Common myeloid progenitor, CD34-positive (primary cell): ENCODE data around the gene GUCA1A.
A peak's percentile ranks its signal among the peaks of the same experiment; 100 is the strongest.

Experiments
- CTCF ChIA-PET: fragments of 350-600 bp; sonication (Branson Sonifier 250); formaldehyde crosslinking; loops from one replicate; lab custom pipeline; 2021; ENCODE audit warnings: antibody characterized with exemption; lab: Charles Lee
- POLR2A ChIA-PET: fragments of 350-600 bp; sonication (Branson Sonifier 250); formaldehyde crosslinking; loops from one replicate; lab custom pipeline; 2021; ENCODE audit warnings: antibody characterized with exemption; lab: Charles Lee
- DNase-seq, 3 donors: peaks; one replicate each; pipeline versions ENCODE4 v3.0.0 to v3.0.0-alpha.2; 2013
- H3K27ac ChIP-seq, 2 experiments: 1 replicate in 1 of 2; 2 replicates in 1 of 2; pipeline ENCODE4 v1.7.0; 2013; ENCODE audit warnings: inconsistent platforms in 2 of 2, low read length in 2 of 2, mild to moderate bottlenecking in 2 of 2, low read depth in 1 of 2, moderate library complexity in 1 of 2; ENCODE audit not compliant: severe bottlenecking in 2 of 2, insufficient read depth in 1 of 2, poor library complexity in 1 of 2
- H3K27me3 ChIP-seq, 5 experiments: replicated peaks in 2 of 5; 1 replicate in 3 of 5; 2 replicates in 2 of 5; pipeline versions ENCODE4 v1.6.1 to v1.7.0; 2013; ENCODE audit warnings: low read length in 4 of 5, mild to moderate bottlenecking in 2 of 5, moderate library complexity in 2 of 5, inconsistent platforms in 1 of 5; ENCODE audit not compliant: insufficient read depth in 5 of 5, control insufficient read depth in 4 of 5
- H3K36me3 ChIP-seq, 4 experiments: 1 replicate in 2 of 4; 2 replicates in 2 of 4; pipeline versions ENCODE4 v1.6.1 to v1.7.0; 2013; ENCODE audit warnings: low read length in 3 of 4, control low read depth in 1 of 4, mild to moderate bottlenecking in 1 of 4; ENCODE audit not compliant: control insufficient read depth in 4 of 4, insufficient read depth in 4 of 4
- H3K4me1 ChIP-seq, 4 experiments: 1 replicate in 3 of 4; 2 replicates in 1 of 4; pipeline versions ENCODE4 v1.6.1 to v1.7.1; 2013; ENCODE audit warnings: low read length in 3 of 4, mild to moderate bottlenecking in 3 of 4, control low read depth in 1 of 4, inconsistent platforms in 1 of 4, moderate library complexity in 1 of 4; ENCODE audit not compliant: control insufficient read depth in 4 of 4, insufficient read depth in 4 of 4; ENCODE audit errors: control extremely low read depth in 1 of 4
- H3K4me3 ChIP-seq, 7 experiments: 1 replicate in 4 of 7; 2 replicates in 3 of 7; pipeline versions ENCODE4 v1.5.1 to v1.7.0; 2013; ENCODE audit warnings: mild to moderate bottlenecking in 7 of 7, low read length in 6 of 7, moderate library complexity in 6 of 7, inconsistent platforms in 2 of 7, low read depth in 2 of 7, control low read depth in 1 of 7; ENCODE audit not compliant: insufficient read depth in 4 of 7, control insufficient read depth in 1 of 7; ENCODE audit errors: extremely low read depth in 1 of 7
- H3K9me3 ChIP-seq, 5 experiments: 1 replicate in 4 of 5; 2 replicates in 1 of 5; pipeline versions ENCODE4 v1.6.1 to v1.7.1; 2013; ENCODE audit warnings: low read length in 4 of 5, mild to moderate bottlenecking in 2 of 5, inconsistent platforms in 1 of 5, low read depth in 1 of 5, moderate library complexity in 1 of 5; ENCODE audit not compliant: control insufficient read depth in 4 of 5, insufficient read depth in 2 of 5; ENCODE audit errors: control extremely low read depth in 1 of 5
- WGBS: methylation state at CpG from one replicate; pipeline ENCODE4 v1.1.5; 2013; ENCODE audit not compliant: insufficient coverage; 5-methylcytosine and 5-hydroxymethylcytosine counted together

GUCA1A gene

DNA sequence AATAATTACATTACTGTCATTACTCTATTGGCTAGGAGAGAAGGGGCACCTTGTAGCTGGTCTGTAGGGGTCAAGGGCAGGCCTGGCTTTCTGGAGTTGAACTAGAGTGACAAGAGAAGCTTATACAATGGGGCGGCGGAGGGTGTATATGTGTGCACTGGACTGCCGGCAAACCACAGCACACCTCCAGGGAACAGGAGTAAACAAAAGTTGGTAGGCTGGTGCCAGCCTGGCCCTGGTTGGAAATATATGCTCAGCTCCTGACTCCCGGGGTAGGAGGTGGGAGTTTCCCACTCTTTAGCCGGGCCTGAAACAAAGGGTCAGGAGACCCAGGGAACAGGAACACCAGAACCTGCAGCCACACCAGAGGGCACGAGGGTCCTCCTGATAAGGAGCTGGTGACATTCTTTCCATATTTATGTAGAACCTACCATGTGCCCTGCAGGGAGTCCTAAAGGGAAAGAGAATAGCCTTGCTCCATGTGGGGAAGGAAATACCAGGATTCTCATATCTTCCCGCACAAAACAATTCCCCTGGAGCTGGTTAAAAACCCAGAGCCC, 35.9 kb upstream of the GUCA1A start:
- Histone ChIP-seq H3K36me3 (no peaks in the 10 kb centered on the region), H3K27ac (peak overlapping the region in 1 of 2 experiments; percentile 62), H3K27me3 (peaks cover 0 to 9% (median 6%) of the 10 kb centered on the region in 5 experiments), H3K4me3 (peak overlapping the region in 3 of 7 experiments; percentile 42 to 71 (median 45)), H3K9me3 (no peaks in the 10 kb centered on the region), H3K4me1 (peaks cover 0 to 33% (median 26%) of the 10 kb centered on the region in 4 experiments)
- no peak for DNase-seq
- ChIA-PET CTCF (interaction anchor here (0.9 to 3.9 kb wide), 19 partner anchors 9 to 350 kb away, joined by 3 to 23 read pairs (median 4); partner anchors contain the start of gene TOMM6), POLR2A (interaction anchor here (0.8 kb wide), 1 partner anchor 10 kb away, joined by 3 read pairs; no protein-coding TSS in a partner anchor)
- 97% methylated on average over 6 of the region's 7 CpGs for WGBS

DNA sequence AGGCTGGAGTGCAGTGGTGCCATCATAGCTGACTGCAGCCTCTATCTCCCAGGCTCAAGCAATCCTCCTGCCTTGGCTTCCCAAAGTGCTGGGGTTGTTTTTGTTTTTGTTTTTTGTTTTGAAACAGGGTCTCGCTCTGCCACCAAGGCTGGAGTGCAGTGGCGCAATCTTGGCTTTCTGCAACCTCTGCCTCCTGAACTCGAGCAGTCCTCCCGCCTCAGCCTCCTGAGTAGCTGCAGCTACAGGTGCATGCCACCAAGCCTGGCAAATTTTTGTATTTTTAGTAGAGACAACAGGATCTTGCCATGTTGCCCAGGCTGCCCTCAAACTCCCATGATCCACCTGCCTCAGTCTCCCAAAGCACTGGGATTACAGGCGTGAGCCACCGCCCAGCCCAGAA, 35.0 kb upstream of the GUCA1A start:
- Histone ChIP-seq H3K27ac (no peak overlapping the region), H3K36me3 (no peaks in the 10 kb centered on the region), H3K4me3 (no peak overlapping the region), H3K4me1 (peaks cover 0 to 40% (median 33%) of the 10 kb centered on the region in 4 experiments), H3K27me3 (peaks cover 0 to 18% (median 10%) of the 10 kb centered on the region in 5 experiments), H3K9me3 (no peaks in the 10 kb centered on the region)
- POLR2A ChIA-PET = interaction anchor here (0.6 kb wide), 1 partner anchor 1229 kb away, joined by 3 read pairs; no protein-coding TSS in a partner anchor
- CTCF ChIA-PET = interaction anchor here (1.5 to 3.9 kb wide), 6 partner anchors 9 to 34 kb away, joined by 6 to 23 read pairs (median 7); no protein-coding TSS in a partner anchor
- 98% methylated on average over 6 of the region's 6 CpGs for WGBS
- no peak for DNase-seq

DNA sequence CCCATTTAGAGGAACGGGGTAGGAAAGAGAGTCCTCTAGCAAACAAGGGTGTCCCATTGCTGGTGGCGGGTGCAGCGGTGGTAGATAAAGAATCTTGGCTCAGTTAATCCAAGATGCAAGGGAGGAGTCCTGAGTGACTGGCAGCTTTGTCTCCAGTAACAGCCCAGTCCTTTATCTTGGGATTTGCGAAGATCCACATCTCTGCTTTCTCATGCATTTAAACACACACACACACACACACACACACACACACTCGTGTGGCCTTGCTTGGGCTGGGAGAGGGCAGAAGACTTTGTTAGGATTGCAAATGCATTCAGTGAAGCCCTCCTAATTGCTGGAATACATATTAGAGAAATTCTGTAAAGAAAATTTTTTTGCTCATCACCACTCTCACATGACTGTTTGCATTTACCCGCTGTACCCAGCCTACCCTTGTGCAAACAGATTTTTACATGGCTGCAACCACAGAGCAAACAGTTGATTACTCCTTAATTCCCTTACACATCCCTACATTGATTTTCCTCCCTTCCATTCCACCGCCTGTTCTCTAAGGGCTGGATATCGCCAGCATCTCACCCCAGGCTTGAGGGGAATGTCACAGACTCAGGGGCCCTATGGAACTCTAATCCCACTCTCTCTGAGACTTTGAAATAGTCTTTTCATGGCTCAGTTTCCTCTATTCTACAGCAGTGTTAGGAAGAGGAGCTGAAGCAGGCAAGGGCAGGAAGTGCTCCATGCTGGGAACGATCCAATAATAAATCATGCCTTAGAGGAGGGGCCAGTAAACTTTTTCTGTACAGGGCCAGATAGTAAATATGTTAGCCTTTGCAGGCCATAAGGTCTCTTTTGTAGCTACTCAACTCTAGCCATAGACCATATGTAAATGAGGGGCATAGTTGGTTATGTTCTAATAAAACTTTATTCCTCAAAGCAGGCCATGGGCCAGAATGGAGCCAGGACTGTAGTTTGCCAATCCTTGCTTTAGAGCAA, 34.2 kb upstream of the GUCA1A start:
- Histone ChIP-seq H3K27me3 (peaks cover 0 to 24% (median 13%) of the 10 kb centered on the region in 5 experiments), H3K4me1 (peaks cover 0 to 40% (median 33%) of the 10 kb centered on the region in 4 experiments), H3K4me3 (no peak overlapping the region), H3K36me3 (no peaks in the 10 kb centered on the region), H3K9me3 (no peaks in the 10 kb centered on the region), H3K27ac (no peak overlapping the region)
- CTCF ChIA-PET = interaction anchor here (0.9 to 3.9 kb wide), 4 partner anchors 9 to 43 kb away, joined by 3 to 23 read pairs (median 5); no protein-coding TSS in a partner anchor
- no peak for DNase-seq
- POLR2A ChIA-PET = interaction anchor here (0.6 kb wide), 2 partner anchors 731 to 1229 kb away, joined by 3 read pairs; no protein-coding TSS in a partner anchor
- 94% methylated on average over 5 of the region's 9 CpGs for WGBS

DNA sequence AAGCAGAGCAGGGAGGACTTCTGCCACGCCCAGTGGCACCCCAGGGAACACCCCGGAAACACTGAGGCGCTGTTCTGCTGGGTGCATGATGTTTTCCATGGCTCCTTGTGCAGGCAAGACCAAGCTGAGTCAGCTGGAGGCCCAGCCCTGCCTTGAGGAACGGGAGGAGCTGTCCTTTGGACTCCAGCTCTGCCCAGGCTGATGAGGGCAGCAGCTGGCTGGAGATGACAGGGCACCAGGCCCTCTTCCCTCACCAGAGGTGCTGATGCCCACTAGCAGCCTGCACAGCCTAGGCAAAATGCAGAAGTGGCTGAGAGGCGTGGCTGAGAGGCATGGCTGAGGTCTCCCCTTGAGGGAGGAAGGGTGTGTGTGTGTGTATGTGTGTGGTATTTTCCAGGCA, 33.1 kb upstream of the GUCA1A start:
- CTCF ChIA-PET = interaction anchor here (0.9 to 3.9 kb wide), 4 partner anchors 8 to 44 kb away, joined by 3 to 23 read pairs (median 5); no protein-coding TSS in a partner anchor

DNA sequence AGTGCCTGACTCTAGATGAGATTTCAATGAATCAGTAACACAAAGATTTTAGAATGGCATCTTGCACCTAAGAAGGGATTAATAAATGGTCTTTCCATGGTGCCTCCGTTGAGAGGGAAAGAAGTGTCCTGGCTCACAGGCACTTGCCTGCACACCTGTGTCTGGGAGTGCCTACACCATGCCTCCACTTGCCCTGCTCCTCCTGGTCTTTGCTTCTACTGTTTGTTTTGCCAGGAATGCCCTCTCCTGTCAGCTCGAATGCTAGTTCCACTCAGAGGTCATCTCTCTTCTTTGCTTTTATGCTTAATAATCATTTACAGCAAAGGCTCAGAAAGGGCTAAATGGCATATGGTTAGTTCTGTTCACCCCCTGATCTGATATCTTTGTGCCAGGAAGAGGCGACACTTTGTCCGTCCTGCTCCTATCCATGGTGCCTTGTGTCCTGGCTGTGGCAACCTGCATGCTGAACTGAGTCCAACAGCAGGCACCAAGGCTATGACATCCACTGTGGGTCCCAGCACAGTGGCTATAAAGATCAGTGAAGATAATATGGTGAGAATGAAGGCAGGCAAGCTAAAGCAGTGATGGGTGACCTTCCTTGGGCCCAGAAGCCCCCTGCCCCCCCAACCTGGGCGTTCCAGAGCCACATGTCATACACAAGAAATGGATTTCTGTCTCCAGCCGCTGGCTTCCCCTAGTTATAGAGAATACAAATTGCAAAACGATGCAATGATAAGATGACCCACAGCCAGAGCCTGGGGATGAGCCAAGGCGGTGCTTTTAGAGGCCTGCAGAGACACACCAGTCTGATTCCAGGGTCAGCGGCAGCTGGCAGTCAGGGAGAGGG, 32.2 kb upstream of the GUCA1A start:
- H3K27ac ChIP-seq = no peak overlapping the region
- H3K4me1 ChIP-seq = peaks cover 0 to 40% (median 33%) of the 10 kb centered on the region in 4 experiments
- no peaks in the 10 kb centered on the region for H3K9me3 ChIP-seq
- no peak for DNase-seq
- no peaks in the 10 kb centered on the region for H3K36me3 ChIP-seq
- H3K4me3 ChIP-seq = no peak overlapping the region
- CTCF ChIA-PET = no interaction called here
- H3K27me3 ChIP-seq = peaks cover 0 to 26% (median 11%) of the 10 kb centered on the region in 5 experiments
- POLR2A ChIA-PET = no interaction called here
- WGBS = 94% methylated on average over 8 of the region's 9 CpGs

More for the DNA sequence above, 33.1 kb upstream of the GUCA1A start:
- DNase-seq = peak; percentile 69 to 86 (median 84)
- peaks cover 0 to 40% (median 33%) of the 10 kb centered on the region in 4 experiments for H3K4me1 ChIP-seq
- H3K27me3 ChIP-seq = peaks cover 0 to 26% (median 11%) of the 10 kb centered on the region in 5 experiments
- no peaks in the 10 kb centered on the region for H3K9me3 ChIP-seq
- no peak overlapping the region for H3K4me3 ChIP-seq
- POLR2A ChIA-PET = no interaction called here
- no peaks in the 10 kb centered on the region for H3K36me3 ChIP-seq
- 62% methylated on average over 5 of the region's 5 CpGs for WGBS
- no peak overlapping the region for H3K27ac ChIP-seq

DNA sequence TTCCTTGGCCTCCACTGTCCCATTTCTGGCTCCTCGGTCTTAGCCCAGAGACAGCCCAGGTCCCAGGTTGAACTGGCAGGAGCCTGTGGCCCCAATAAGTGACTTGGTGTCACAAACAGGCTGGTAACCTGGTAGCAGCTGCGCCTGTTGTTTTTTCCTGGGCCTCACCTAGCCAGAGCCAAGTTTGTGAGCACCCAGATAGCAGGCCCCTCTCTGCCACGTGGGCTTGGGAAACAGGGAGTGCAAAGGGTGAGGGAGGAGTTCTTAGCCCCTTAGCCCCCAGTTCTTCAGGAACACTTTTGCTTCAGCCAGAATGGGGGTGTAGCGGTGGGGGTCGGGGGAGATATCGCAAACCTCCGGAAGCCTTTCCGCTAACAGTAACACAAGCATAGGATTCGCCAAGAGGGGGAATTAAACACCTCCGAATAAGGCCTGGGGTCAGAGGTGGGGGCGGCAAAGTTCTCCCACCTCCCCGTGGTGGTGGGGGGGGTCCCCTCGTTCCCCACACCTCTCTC, 31.5 kb upstream of the GUCA1A start:
- 67% methylated on average over 6 of the region's 13 CpGs for WGBS
- Histone ChIP-seq H3K27ac (no peak overlapping the region), H3K4me1 (peaks cover 0 to 34% (median 29%) of the 10 kb centered on the region in 4 experiments), H3K4me3 (peak overlapping the region in 5 of 7 experiments; percentile 47 to 79 (median 68)), H3K9me3 (no peaks in the 10 kb centered on the region), H3K27me3 (peaks cover 0 to 26% (median 11%) of the 10 kb centered on the region in 5 experiments), H3K36me3 (no peaks in the 10 kb centered on the region)
- ChIA-PET CTCF (no interaction called here), POLR2A (no interaction called here)
- DNase-seq = no peak
